ENCODE results near the gene CD226.
"Not testable (repeated sequence)": the region's sequence is repeated elsewhere in the genome, so short reads cannot be mapped to it uniquely, and the experiment has no call there.

CD226 gene

DNA sequence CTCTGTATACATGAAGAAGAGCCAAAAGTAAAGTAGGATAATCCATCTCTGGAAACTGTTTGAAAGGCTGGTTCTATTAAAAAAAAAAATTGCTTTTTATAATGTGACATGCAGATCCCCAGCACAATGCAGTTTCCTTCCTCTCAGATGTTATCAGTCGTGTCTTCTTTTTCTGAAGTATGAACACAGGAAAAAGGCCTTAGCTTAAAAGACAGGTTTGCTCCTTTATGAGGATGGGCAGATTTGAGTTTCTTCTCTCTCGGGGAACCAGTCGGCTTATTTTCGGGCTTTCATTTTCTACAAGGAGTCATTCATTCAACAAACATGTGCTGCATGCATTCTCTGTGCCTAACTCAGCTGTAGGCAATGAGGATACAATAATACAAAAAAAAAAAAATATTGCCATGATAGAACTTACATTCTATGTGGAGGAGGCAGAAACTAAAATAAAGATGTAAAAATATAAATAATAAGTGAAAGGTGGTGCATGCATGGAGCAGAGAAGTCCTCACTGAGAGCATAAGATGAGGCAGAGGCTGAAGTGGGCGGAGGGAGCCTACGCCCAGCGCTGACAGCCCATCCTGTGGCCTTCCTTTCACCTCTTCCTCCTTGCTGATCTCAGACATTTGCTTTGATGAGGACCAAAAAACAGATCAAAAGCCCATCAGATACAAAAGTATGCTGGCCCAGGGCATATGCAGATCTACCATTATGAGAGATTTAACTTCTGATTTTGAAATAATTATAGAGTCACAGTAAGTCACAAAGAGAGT is at the start of gene CD226:
TSS of gene CD226 (minus strand) at position 513 of the 773 bp plus-strand sequence. CDS start at position 46, 467 bp downstream.
- peak; percentile 40 for DNase-seq

DNA sequence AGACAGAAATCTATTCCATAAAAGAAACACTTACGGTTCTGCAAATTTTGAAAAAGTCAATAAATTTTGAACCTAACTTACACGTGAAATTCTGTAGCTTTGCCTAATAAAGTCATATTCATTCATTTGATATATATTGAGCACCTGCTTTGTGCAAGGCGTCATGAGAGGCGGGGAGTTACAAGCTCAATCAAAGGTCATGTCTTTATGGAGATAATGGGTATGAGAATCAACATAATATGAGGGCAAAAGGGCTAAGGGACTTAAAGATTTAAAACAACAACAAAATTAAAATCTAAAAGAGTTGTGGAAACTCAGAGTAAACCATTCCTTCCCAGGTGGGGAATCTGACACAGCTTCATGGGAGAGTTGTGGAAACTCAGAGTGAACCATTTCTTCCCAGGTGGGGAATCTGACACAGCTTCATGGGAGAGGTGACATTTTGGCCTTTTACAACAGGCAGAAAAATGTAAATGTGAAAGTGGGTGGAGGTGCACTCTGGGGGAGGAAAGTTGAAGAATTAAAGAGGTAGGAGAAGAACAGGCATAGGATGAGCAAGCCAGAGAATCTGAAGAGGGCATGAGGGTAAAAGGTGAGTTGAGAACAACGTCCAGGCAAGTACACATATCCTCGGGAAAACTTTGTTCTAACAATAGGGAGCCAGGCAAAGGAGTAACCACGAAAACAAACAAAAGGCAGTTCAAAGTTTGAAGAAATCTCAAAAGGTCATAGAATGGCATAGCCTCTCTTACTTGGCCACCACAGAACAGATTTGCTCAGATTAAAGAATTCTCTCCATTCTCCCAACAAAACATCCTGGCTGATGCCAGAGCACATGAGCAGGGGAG is 49.5 kb upstream of the CD226 start:
- DNase-seq, result no peak

DNA sequence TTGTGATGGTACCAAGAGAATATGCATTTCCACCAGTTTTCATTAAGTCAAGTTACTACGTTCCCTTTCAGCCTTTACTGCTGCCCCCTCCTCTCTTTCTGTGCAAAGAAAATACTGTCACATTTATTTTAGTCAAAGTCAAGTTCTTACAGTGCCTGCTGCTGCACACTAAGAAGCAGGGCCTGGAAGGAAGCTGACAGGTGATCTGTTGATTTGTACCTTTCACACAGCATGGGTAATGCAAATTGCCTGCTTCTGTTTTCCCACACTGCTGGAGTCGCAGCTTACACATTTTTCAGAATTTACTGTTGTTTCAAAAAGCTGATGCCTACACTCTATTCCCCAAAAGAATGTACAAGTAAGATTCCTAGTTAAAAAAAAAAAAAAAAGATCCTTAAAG is 48.7 kb upstream of the CD226 start:
- DNase-seq, result no peak

DNA sequence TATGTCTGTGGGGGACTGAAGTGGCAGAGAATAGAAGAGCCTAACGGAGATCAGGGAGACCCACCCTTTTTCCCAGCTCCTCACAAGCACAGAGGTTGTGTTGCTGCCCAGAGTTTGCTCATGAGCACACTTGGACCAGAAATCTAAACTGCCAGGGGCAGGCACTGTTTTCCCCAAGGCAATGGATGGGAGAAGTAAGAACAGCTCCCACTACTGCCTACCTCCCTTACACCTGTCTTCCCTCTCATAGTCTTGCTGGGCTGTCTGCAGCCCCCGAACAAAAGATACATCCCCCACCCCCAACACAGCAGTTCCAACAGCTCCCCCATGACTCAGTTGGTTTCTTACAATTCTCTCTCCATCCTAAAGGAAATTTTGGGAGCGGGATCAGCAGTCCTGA is 48.1 kb upstream of the CD226 start:
- DNase-seq, result no peak

DNA sequence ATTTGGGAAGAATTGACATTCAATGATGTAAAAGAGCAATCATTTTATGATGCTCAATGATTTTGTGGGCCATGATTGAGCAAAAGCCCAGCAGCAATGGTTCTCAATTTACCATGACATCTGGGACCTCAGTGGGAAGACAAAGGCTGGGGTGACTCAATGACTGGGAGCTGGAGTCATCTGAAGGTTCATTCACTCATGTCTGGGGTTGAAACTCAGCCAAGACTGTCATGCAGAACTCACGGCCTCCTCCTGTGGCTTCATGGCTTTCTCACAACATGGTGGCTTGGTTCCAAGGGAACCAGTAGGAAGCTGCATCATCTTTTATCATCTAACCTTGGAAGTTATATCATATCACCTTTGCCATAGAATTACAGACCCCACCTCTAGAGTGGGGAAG is 45.1 kb upstream of the CD226 start:
- no peak for DNase-seq

DNA sequence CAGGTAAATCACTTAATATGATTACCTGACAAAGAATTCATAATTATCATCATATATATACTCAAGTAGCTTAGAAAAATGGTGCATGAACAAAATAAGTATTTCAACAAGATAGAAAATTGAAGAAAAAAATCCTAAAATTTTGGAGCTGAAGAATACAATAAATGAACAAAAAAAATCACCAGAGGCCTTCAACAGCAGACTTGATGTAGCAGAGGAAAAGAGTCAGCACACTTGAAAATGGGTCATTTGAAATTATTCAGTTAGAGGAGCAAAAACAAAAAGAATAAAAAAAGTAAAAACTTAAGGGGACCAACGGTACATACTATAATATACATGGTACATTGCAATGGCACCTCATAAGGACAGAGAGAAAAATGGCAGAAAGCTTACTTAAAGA is 40.2 kb upstream of the CD226 start:
- no peak for DNase-seq

DNA sequence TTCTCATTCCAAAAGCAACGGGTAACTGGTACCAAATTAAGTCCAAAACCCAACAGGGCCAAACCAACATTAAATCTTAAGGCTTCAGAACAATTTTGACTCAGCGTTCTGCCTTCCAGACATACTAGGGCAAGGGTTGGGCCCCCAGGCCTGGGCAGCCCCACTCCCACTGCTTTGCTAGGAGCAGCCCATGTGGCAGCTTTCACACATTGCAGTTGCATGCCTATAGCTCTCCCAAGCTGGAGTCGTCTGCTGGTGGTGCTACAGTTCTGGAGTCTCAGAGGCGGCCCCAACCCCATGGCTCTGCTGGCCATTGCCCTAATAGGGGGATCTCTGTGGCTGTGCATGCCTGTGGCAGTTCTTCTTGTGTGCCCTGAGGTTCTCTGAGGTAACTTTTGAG is 37.6 kb upstream of the CD226 start:
- no peak for DNase-seq

DNA sequence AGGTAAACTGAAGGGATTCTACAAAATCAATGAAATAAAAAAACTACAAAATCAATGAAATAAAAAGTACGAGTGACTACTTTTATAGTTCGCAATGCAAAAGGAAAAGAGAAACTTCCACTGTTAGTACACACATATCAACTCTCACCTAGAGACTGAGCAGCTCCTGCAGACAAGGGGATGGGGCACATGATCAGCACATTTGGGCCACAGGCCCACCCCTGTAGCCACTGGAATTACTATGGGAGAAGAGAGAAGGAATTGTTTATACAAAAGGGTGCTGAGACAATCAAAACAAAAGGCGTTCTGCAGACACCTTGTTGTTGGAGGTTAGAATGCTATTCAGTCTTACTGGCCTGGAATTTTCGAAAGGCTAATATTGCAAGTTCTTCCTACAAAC is 34.7 kb upstream of the CD226 start:
- no peak for DNase-seq

DNA sequence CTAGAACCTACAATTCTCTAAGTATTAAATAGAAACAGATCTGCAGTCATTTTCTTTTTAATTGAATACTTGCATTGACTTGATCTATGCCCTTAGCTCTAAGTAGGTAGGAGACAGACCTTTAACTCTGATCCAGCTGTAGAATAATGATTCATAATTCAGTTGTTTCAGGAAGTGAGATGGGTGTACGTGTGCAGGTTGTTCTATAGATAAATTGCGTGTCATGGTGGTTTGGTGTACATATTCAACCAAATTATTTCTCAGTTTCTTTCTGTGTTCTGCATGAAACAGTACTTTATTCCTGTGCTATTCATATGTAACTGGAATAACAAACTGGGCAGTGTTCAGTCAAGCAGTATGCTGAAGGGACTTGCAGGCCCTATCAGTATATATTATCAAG is 34.3 kb upstream of the CD226 start:
- DNase-seq, result no peak

DNA sequence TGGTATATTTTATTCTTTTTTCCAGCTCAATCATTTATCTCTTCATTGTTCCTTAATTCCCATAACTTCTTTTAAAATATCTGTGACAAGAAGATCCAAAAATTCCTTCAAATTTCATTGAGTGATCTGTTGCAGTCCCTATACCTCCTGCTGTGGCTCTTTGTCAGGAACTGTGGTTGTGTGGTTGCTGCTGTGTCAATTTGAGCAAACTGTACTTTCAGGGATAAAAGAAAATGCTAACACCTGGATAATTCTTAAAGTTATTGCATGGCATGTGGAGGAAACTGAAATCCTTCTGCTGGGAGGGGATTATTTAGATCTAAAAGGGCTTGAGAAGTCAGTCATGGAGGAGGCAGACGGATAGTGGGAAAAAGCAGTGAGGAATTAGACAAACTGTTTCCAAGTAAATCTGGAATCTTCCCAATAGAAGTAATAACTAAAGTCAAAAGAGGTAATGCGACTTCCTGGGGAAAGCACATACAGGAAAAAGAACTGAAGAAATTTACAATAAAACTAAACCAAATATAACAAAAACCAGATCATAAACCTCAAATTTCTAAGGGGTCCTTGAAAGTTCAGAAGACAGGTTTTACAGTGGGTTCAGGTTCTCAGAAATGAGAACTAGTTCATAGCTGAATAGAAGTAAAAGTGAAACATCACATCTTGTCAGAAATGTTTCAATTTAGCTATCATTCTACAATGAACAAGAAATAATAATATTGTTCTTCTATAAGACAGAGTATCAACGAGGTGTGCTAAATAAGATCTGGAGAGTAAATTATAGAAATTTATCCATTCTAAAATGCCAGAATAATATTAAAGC is 33.5 kb upstream of the CD226 start:
- DNase-seq, result no peak

DNA sequence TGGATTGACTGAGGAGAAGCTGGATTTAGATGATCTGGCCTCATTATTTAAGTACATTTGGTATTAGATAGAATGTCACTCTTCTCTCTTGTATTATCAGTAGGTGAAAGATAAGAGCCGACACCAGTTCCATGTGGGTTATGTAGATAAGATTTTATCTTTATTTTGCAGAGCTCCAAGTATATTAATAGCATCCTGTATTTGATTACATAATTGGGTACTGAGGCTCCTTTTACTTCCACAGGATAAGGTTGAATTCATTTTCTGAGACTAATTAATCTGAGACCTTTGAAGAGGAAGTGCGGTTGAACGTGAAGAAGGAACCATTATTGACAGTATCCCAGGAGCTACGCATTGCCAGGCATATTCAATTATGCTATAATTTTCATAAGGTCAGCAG is 32.8 kb upstream of the CD226 start:
- DNase-seq, result no peak

DNA sequence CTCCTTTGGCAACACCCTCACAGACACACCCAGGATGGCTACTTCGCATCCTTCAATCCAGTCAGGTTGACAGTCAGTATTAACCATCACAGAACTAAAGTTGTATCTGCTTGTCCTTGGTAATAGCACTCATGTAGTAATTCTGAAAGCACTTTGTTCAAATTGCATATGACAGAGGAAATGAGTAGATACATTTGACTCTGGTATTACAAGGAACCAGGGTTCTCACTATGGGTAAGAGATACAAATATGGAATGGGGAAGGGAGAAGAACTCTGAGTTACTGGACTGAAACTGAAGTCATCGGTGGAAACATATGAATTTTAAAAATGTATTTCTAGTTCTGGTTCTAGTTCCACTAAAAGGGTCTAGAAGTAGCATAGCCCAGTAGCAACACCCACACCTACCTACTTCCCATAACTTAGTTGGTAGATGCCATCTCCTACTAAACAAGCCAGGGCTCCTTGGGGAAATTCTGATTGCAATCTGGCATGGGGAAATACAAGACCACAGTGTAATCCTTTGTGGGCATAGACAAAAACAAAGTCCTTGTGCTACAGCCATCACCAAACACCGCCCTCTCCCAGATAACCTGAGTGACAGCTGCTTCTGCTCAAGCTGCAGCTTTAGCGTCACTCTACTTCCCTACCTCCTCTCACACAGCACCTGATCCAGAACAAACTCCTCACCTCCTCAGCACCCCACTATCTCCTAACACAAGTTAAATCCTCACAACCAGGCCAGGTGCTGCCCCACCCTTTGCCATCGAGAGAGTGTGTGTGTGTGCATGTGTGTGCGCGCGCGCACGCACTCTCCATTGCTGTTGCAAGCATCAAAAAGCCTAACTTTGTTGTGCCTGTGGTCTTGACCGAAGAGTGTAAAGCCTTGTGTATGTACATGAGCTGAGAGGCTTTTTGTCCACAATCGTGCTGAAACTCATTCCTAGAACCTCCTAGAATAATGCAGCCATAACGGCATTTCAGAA is 31.4 kb upstream of the CD226 start:
- DNase-seq, result no peak

DNA sequence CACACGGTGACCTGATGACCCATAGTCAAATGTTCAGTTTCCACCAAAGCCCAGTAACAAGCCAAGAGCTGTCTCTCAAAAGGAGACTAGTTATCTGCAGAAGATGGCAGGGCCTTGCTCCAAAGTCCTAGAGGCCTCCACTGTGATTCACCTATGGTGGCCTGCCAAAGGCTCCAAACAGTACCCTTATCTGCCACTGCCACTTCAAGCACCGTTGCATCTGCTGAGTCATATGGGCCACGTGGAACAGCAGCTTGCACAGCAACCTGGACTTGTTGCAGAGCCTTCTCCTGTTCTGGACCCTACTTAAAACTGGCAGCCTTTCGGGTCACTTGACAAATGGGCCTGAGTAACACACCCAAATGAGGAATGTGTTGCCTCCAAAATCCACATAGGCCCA is 27.6 kb upstream of the CD226 start:
- DNase-seq, result not testable (repeated sequence)

DNA sequence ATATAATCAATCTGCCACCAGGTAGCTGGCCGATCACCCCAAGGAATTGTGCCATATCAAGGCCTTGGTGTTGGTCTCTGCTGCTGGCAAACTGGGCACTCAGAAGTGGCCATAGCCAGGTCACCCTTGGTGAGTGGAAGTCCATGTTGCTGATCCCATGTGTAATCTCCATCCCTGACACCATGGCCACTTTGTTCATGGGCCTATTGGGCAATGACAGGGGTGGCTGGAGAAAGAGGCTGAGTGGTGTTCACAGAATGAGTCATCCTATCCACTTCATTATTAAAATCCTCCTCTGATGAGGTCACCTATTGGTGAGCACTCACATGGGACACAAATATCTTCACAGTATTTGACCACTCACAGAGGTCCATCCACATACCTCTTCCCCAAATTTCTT is 26.7 kb upstream of the CD226 start:
- DNase-seq, result no peak

DNA sequence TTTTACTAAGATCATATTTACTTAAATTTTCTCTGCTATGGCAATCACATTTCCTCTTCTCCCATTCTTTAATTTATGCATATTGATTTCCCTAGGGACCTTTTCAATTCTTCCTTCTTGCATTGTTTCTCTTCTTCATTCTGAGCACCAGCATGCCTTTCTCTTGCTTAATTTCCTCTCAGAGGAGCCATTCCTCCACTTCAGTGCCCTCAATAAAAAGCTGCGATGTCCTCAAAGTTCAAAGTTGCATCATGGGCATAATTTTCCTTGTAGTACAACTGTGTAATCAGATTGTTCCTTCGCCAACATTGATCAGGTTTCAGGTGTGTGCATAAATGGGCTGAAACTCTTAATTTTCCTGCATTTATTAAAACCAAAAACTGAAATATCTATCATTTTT is 21.8 kb upstream of the CD226 start:
- no peak for DNase-seq

DNA sequence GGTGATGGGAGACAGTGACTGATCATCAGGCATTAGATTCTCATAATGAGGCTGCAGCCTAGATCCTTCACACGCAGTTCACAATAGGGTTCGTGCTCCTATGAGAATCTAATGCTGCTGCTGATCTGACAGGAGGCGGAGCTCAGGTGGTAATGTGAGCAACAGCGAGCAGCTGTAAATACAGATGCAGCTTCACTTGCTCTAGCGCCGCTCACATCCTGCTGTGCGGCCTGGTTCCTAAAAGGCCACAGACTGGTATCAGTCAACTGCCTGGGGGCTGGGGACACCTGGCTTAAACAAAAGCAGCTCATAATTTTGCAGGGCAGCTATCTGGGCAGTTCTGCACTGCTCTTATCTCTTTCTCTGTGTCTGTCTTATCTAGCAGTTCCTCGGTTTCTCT is 20.4 kb upstream of the CD226 start:
- DNase-seq, result peak; percentile 7

DNA sequence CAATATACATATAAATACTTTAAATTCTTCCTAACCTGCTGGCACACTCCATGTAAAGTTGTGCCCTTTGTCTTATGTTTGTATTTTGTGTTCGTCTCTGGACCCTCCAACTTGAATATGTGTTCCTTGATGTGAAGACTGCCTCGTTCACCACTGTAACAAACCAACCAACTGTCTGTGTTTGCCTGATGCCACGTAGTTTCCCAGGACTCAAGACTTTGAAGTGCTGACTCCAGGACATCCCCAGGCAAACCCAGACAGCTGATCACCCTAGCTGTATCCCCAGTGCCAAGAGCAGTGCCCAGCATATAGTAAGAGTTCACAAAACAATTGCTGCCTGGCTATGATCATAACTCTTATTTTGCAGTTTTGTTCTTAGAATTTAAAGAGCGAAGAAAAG is 15.5 kb upstream of the CD226 start:
- DNase-seq, result no peak

DNA sequence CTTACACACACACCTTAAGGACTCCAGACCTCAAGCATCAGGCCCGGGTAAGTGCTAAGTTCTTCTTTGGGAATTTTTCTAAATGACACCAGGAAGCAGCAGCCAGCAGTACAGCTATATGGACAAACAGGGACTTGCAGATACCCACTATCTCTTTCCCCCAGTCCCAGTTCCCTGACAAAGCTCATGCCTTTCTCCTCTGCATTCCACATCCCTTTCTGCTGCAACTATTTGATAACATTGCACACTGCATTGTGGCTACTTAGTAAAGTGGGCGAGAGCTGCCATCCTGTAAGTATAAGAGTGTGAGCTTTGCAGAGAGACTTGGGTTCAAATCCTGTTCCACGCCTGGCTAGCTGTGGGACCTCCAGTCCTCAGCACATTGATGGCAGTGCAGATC is 14.0 kb upstream of the CD226 start:
- DNase-seq, result no peak

DNA sequence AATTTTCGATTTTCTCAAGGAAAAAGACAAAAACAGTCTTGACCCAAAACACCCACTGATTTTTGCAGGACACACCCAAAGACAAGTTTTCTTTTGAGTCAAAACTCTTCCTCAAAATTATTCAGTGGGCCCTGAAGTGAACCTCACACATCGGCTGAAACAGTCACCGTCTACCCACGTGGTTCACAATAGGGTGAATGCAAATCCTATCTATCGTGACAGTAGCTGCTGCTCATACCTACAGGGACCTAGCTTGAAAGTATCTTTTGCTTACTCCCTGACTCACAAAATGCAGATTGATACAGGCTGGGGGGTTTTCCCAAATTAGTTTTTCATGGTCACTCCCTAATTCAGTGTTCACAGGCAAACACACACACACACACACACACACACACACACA is 10.7 kb upstream of the CD226 start:
- DNase-seq, result no peak

DNA sequence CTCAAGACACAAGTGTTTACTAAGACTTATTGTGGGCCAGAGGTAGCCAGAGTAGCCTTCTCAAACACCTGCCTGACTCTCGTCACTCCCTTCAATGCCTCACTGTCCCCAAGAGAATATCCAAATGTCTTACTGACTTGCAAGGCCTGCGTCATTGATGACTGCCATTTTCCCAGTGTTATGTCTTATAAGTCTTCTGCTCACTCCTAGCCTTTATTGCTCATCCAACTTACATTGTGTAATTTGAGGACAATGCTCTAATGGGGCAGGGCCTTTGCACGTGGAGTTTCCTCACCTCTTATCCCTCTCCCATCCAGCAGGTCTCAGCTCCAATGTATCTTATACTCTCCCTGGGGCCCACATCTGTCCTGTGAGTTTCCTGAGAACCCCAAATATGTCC is 10.1 kb upstream of the CD226 start:
- DNase-seq, result no peak

DNA sequence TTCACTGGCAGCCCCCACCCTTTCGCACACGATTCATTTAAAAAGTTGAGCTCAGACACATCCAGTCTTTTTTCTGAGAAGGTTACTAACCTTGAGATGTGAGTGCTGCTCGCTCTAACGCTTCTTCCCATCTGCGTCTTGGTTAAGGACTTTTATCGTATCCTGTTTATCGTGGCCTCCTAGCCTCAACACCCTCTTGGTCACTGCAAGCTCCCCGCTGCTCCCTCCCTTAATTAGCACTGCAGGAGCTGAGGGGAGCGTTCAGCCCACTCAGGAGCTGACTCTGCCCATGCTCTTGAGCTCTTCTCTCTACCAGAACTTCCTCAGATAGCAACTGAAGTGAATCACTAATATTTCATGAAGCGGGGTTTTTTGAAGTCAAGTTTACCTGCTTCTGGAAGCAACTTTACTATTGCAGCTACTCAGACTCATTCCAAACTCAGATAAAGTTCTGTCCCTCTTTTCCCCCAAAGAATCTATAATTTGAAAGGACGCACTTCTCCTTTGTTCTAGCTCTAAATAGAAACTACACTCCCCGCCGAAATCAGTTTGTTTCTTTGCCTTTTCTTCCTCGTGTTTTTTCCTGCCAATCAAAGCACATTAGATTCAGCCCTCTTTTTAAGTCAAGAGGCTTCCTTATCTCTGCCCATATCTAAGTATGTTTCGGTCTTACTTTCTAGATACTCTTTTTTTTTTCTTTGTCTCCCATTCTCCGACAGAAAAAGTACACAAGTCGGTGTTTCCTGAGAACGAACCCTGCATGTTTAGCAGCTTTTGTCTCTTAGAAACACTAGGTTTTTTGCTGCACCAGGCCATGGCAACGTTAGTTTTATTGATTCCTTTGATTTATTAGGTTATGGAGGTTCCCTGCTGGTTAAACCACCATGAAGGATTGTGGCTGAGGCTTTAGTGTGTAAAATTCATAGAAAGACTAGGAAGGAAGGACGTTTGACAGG is 9.3 kb upstream of the CD226 start:
- DNase-seq, result no peak
